Measurements from ENCODE around the gene SLC2A9. TPM values are rescaled to one million over a fixed set of nuclear protein-coding genes. Genes with fewer than 3 reads are reported as not detected.

The SLC2A9 gene
- total RNA-seq, 1 experiment from 2014 or later, result 33.3 TPM

DNA sequence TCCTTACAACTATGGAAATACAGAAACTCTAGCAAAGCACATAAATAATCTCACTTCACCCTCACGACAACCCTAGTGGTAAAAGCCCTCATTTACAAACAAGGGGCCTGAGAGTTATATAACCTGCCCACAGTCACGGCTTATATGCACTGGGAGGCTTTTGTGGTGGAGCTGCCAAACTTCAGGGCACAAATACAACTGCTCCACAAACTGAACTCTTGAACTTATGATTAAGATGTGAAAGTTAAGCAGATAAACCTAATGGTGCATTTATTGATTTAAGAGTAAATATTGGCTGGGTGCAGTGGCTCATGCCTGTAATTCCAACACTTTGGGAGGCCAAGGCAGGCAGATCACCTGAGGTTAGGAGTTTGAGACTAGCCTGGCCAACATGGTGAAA lies 19.0 kb downstream of the SLC2A9 start:
- intact Hi-C loops (cut with micrococcal nuclease), result no loop called here
- Mint-ChIP-seq H3K4me1 (ENCODE audit: insufficient read depth, unreplicated experiment) (peaks cover 33% of the 10 kb centered on the region), H3K27ac (ENCODE audit: low read depth, unreplicated experiment) (no peak overlapping the region), H3K27me3 (ENCODE audit: insufficient read depth, unreplicated experiment) (no peaks in the 10 kb centered on the region), H3K9me3 (ENCODE audit: unreplicated experiment) (no peaks in the 10 kb centered on the region), H3K4me3 (ENCODE audit: unreplicated experiment) (no peak overlapping the region), H3K36me3 (ENCODE audit: insufficient read depth, unreplicated experiment) (peaks cover 6% of the 10 kb centered on the region)
- no peak for DNase-seq (ENCODE audit: unreplicated experiment)
- no peak for TF ChIP-seq CTCF (IDR thresholded peaks at IDR 0.05; ENCODE audit: unreplicated experiment)
- POLR2A ChIA-PET, result no interaction called here
- CTCF ChIA-PET, result interaction anchor here (1.1 to 9.7 kb wide), 2 partner anchors 13 to 61 kb away, joined by 3 to 75 read pairs; no protein-coding TSS in a partner anchor
- BruUV-seq (replicated peaks), result no TSS peak

DNA sequence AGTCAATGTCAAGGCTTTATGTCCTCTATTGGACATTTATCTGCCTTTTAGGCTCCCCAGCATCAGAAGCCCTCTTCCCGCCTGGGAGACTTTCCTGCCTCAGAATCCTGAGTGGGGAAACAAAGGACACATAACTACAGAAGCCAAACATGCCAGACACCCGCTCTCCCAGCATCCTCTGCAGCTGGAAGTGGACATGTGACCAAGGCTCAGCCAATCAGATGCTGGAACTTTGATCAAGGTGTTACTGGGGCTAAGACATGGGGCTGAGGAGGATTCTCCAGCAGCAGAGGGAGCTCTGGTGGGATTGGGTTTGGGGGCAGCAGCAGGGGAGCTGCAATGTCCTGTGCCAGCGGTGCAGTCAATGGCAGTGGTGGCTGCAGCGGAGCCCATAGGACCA lies 19.5 kb downstream of the SLC2A9 start:
- H3K36me3 Mint-ChIP-seq (ENCODE audit: insufficient read depth, unreplicated experiment), result peaks cover 6% of the 10 kb centered on the region
- POLR2A ChIA-PET, result no interaction called here
- CTCF ChIA-PET, result interaction anchor here (1.1 to 9.7 kb wide), 2 partner anchors 14 to 61 kb away, joined by 3 to 75 read pairs; no protein-coding TSS in a partner anchor

DNA sequence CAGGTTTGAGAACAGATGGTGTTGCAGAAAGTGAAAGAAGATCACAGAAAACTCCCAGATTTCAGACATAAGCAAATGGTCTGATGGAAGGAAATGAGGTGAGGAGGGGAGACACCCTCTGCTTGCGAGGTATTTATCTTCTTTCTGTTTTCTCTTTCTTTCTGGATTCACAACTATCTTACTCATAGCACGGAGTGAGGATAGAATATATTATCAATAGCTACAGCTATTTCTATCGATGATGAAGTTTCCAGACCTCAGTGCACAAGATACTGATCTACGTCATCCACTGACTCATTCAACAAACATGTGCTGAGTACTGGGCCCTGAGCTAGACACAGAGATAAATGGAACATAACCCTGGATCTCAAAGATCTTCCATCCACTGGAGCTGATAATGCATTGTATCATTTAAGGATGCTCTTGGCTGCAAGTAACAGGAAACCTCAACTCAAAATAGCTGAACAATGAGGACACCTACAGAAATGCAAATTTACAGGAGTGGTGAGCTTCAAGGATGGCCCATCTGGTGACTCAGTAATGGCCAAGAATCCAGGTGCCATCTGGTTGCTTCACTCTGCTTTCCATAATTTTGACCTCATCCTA lies 21.2 kb downstream of the SLC2A9 start:
- TF ChIP-seq CTCF (IDR thresholded peaks at IDR 0.05; ENCODE audit: unreplicated experiment), result no peak
- DNase-seq (ENCODE audit: unreplicated experiment), result no peak
- Mint-ChIP-seq H3K4me3 (ENCODE audit: unreplicated experiment) (no peak overlapping the region), H3K9me3 (ENCODE audit: unreplicated experiment) (no peaks in the 10 kb centered on the region), H3K36me3 (ENCODE audit: insufficient read depth, unreplicated experiment) (peaks cover 12% of the 10 kb centered on the region), H3K4me1 (ENCODE audit: insufficient read depth, unreplicated experiment) (peaks cover 20% of the 10 kb centered on the region), H3K27ac (ENCODE audit: low read depth, unreplicated experiment) (no peak overlapping the region), H3K27me3 (ENCODE audit: insufficient read depth, unreplicated experiment) (no peaks in the 10 kb centered on the region)
- BruUV-seq (replicated peaks), result no TSS peak
- ChIA-PET CTCF (interaction anchor here (9.7 kb wide), 1 partner anchor 15 kb away, joined by 75 read pairs; no protein-coding TSS in a partner anchor), POLR2A (no interaction called here)
- intact Hi-C loops (cut with micrococcal nuclease), result no loop called here

More for the DNA sequence above, 19.5 kb downstream of the SLC2A9 start:
- no TSS peak for BruUV-seq (replicated peaks)
- intact Hi-C loops (cut with micrococcal nuclease), result no loop called here
- no peaks in the 10 kb centered on the region for H3K9me3 Mint-ChIP-seq (ENCODE audit: unreplicated experiment)
- H3K27me3 Mint-ChIP-seq (ENCODE audit: insufficient read depth, unreplicated experiment), result no peaks in the 10 kb centered on the region
- H3K4me1 Mint-ChIP-seq (ENCODE audit: insufficient read depth, unreplicated experiment), result peaks cover 30% of the 10 kb centered on the region
- H3K4me3 Mint-ChIP-seq (ENCODE audit: unreplicated experiment), result no peak overlapping the region
- no peak for DNase-seq (ENCODE audit: unreplicated experiment)
- TF ChIP-seq CTCF (IDR thresholded peaks at IDR 0.05; ENCODE audit: unreplicated experiment), result no peak
- no peak overlapping the region for H3K27ac Mint-ChIP-seq (ENCODE audit: low read depth, unreplicated experiment)

GRCh38 chr4:9997886-9998285 lies 23.4 kb downstream of the SLC2A9 start:
- BruUV-seq (replicated peaks), result no TSS peak
- no peak overlapping the region for H3K4me3 Mint-ChIP-seq (ENCODE audit: unreplicated experiment)
- ChIA-PET CTCF (interaction anchor here (2.3 kb wide), 1 partner anchor 16 kb away, joined by 9 read pairs; no protein-coding TSS in a partner anchor), POLR2A (interaction anchor here (0.6 kb wide), 1 partner anchor 174 kb away, joined by 3 read pairs; no protein-coding TSS in a partner anchor)
- no peaks in the 10 kb centered on the region for H3K9me3 Mint-ChIP-seq (ENCODE audit: unreplicated experiment)
- H3K36me3 Mint-ChIP-seq (ENCODE audit: insufficient read depth, unreplicated experiment), result peaks cover 27% of the 10 kb centered on the region
- intact Hi-C loops (cut with micrococcal nuclease), result no loop called here
- H3K27me3 Mint-ChIP-seq (ENCODE audit: insufficient read depth, unreplicated experiment), result no peaks in the 10 kb centered on the region
- no peak for DNase-seq (ENCODE audit: unreplicated experiment)
- no peak for TF ChIP-seq CTCF (IDR thresholded peaks at IDR 0.05; ENCODE audit: unreplicated experiment)
- peaks cover 14% of the 10 kb centered on the region for H3K4me1 Mint-ChIP-seq (ENCODE audit: insufficient read depth, unreplicated experiment)
- no peak overlapping the region for H3K27ac Mint-ChIP-seq (ENCODE audit: low read depth, unreplicated experiment)

Data from MCF 10A (cell line).